Measurements from ENCODE around the gene KRTAP12-2. TPM values are rescaled to one million over a fixed set of nuclear protein-coding genes. Genes with fewer than 3 reads are reported as not detected.
A peak's percentile ranks its signal among the peaks of the same experiment; 100 is the strongest.

KRTAP12-2 gene, protein sequence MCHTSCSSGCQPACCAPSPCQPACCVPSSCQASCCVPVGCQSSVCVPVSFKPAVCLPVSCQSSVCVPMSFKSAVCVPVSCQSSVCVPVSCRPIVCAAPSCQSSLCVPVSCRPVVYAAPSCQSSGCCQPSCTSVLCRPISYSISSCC
- not detected for polyA plus RNA-seq
- long read RNA-seq, donor 1: 0 reads
- long read RNA-seq, donor 2: 0 reads
- long read RNA-seq, donor 3: 0 reads
- long read RNA-seq, donor 4: 0 reads
- long read RNA-seq, donor 5: 0 reads
- long read RNA-seq, donor 6: 0 reads
- long read RNA-seq, donor 7: 0 reads
- long read RNA-seq, donor 8: 0 reads
- long read RNA-seq, donor 9: 0 reads
- long read RNA-seq, donor 10: 0 reads
- long read RNA-seq, donor 11: 0 reads

- Histone ChIP-seq H3K36me3 (ENCODE audit: control insufficient read depth, insufficient read depth, low read length) (no peaks in the 10 kb centered on the region), H3K9me3 (ENCODE audit: control insufficient read depth, low read depth, low read length) (peaks cover 9% of the 10 kb centered on the region), H3K4me3 (ENCODE audit: low read length) (no peak within 1 kb of the TSS), H3K27ac (ENCODE audit: low read length) (no peak within 1 kb of the TSS), H3K27me3 (ENCODE audit: control insufficient read depth, insufficient read depth, low read length) (no peaks in the 10 kb centered on the region), H3K4me1 (ENCODE audit: control insufficient read depth, insufficient read depth, low read length) (no peaks in the 10 kb centered on the region)
- WGBS (ENCODE audit: insufficient coverage, low lambda C conversion rate): 83% methylated on average over 1 of the region's 19 CpGs
- DNase-seq: no peak
Observed at GRCh38 chr21:44666401-44667320, at the start of gene KRTAP12-2. KRTAP12-2 (minus strand) TSS chr21:44666927; CDS start chr21:44666886, 41 bp downstream.

- DNase-seq: no peak
Observed at GRCh38 chr21:44714905-44715304, 48.2 kb upstream of the KRTAP12-2 start.

DNA sequence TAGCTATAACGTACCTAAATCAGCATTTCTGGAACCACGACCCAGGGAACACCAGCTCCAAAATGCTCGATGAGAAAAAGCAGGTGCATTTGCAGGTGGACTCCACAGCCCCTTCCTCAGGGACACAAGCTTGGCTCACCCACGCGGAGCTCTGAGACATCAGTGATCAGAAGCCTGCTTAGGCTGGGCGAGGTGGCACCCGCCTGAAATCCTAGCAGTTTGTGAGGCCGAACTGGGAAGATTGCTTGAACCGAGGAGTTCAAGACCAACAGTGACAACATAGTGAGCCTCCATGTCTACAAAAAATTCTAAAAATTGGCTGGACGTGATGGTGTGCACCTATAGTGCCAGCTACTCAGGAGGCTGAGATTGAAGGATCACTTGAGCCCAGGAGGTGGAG lies 47.1 kb upstream of the KRTAP12-2 start:
- Histone ChIP-seq H3K27ac (ENCODE audit: low read length) (no peak overlapping the region), H3K36me3 (ENCODE audit: control insufficient read depth, insufficient read depth, low read length) (no peaks in the 10 kb centered on the region), H3K4me3 (ENCODE audit: low read length) (no peak overlapping the region), H3K4me1 (ENCODE audit: control insufficient read depth, insufficient read depth, low read length) (peaks cover 10% of the 10 kb centered on the region), H3K9me3 (ENCODE audit: control insufficient read depth, low read depth, low read length) (peaks cover 5% of the 10 kb centered on the region), H3K27me3 (ENCODE audit: control insufficient read depth, insufficient read depth, low read length) (peaks cover 78% of the 10 kb centered on the region)
- WGBS (ENCODE audit: insufficient coverage, low lambda C conversion rate): no CpG with 5 or more reads among the region's 10 CpGs
- DNase-seq: no peak

More at GRCh38 chr21:44714905-44715304, 48.2 kb upstream of the KRTAP12-2 start:
- Histone ChIP-seq H3K27me3 (ENCODE audit: control insufficient read depth, insufficient read depth, low read length) (peaks cover 70% of the 10 kb centered on the region), H3K4me1 (ENCODE audit: control insufficient read depth, insufficient read depth, low read length) (peaks cover 10% of the 10 kb centered on the region), H3K36me3 (ENCODE audit: control insufficient read depth, insufficient read depth, low read length) (no peaks in the 10 kb centered on the region), H3K27ac (ENCODE audit: low read length) (no peak overlapping the region), H3K9me3 (ENCODE audit: control insufficient read depth, low read depth, low read length) (no peaks in the 10 kb centered on the region), H3K4me3 (ENCODE audit: low read length) (no peak overlapping the region)
- WGBS (ENCODE audit: insufficient coverage, low lambda C conversion rate): no CpG with 5 or more reads among the region's 8 CpGs

DNA sequence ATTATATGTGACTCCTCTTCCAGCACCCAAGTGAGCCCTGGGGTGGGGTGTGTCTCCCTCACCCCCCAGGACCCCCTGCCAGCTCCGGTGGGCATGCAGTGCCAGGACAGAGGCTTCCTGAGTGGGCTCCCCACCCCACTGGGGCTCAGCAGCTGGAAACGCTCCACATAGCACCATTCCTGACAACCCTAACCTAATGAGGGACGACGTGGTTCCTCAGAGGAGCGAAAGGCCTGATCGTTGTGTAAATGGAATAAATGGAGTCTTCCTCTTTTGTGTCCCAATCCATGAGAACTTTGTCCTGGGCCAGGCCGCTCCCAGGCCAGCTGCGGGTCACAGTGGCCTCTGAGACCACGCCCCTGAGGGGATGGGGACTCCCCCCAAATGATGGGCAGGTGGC lies 46.4 kb upstream of the KRTAP12-2 start:
- Histone ChIP-seq H3K27me3 (ENCODE audit: control insufficient read depth, insufficient read depth, low read length) (peaks cover 78% of the 10 kb centered on the region), H3K4me3 (ENCODE audit: low read length) (no peak overlapping the region), H3K36me3 (ENCODE audit: control insufficient read depth, insufficient read depth, low read length) (no peaks in the 10 kb centered on the region), H3K9me3 (ENCODE audit: control insufficient read depth, low read depth, low read length) (peaks cover 5% of the 10 kb centered on the region), H3K27ac (ENCODE audit: low read length) (no peak overlapping the region), H3K4me1 (ENCODE audit: control insufficient read depth, insufficient read depth, low read length) (peaks cover 10% of the 10 kb centered on the region)
- no peak for DNase-seq
- WGBS (ENCODE audit: insufficient coverage, low lambda C conversion rate): no CpG with 5 or more reads among the region's 9 CpGs

GRCh38 chr21:44712203-44713028 lies 45.7 kb upstream of the KRTAP12-2 start:
- no peak overlapping the region for H3K4me3 ChIP-seq (ENCODE audit: low read length)
- H3K4me1 ChIP-seq (ENCODE audit: control insufficient read depth, insufficient read depth, low read length): peaks cover 10% of the 10 kb centered on the region
- H3K36me3 ChIP-seq (ENCODE audit: control insufficient read depth, insufficient read depth, low read length): no peaks in the 10 kb centered on the region
- H3K9me3 ChIP-seq (ENCODE audit: control insufficient read depth, low read depth, low read length): peaks cover 5% of the 10 kb centered on the region
- peaks cover 83% of the 10 kb centered on the region for H3K27me3 ChIP-seq (ENCODE audit: control insufficient read depth, insufficient read depth, low read length)
- DNase-seq: no peak
- WGBS (ENCODE audit: insufficient coverage, low lambda C conversion rate): no CpG with 5 or more reads among the region's 22 CpGs
- H3K27ac ChIP-seq (ENCODE audit: low read length): no peak overlapping the region

DNA sequence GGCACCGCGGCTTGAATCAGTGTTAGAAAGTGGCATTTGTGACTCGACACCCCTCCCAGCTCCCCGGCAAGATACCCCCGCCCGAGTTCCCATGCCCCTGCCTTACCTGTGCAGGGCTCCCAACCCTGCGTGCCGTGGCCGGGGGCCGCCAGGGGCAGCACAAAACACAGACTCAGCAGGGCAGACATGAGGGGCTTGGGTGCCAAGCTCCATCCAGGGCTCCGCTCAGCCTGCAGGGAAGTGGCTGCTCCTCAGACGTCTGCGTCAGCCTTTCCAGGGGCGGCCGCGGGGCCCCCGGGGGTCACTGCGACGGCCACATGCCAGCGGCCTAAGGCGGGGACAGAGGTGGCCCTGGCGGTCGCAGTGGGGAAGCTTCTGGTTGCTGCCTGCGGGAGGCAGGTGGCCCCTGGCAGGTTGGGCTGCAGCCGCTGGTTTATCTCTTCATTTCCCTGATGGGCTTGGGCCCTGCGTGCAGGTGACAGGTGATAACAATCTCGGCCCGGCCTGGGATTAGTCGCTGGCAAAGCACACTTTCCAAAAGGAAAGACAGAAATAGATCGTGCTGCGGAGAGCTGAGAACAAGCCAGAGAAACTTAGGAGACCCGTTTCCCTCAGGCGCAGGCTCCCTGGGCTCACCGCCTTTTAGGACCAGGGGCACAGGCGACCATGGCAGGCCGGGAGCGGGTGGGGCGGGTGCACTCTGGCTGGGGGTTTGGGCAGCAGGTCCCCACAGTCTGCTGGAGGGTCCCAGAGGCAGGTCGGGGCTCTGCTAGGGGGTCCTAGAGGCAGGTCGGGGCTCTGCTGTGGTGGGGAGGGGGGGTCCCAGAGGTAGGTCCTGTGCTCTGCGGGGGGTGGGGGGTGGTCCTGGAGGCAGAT lies 44.8 kb upstream of the KRTAP12-2 start, which contains the start of gene TSPEAR:
TSPEAR (minus strand) TSS at position 246 of the 876 bp plus-strand sequence; CDS start at position 188, 58 bp downstream.
- Histone ChIP-seq H3K9me3 (ENCODE audit: control insufficient read depth, low read depth, low read length) (peaks cover 5% of the 10 kb centered on the region), H3K27ac (ENCODE audit: low read length) (no peak within 1 kb of the TSS), H3K36me3 (ENCODE audit: control insufficient read depth, insufficient read depth, low read length) (no peaks in the 10 kb centered on the region), H3K4me3 (ENCODE audit: low read length) (no peak within 1 kb of the TSS), H3K27me3 (ENCODE audit: control insufficient read depth, insufficient read depth, low read length) (peaks cover 91% of the 10 kb centered on the region), H3K4me1 (ENCODE audit: control insufficient read depth, insufficient read depth, low read length) (peaks cover 10% of the 10 kb centered on the region)
- DNase-seq: peak in 1 of 2 donors; percentile 6
- WGBS (ENCODE audit: insufficient coverage, low lambda C conversion rate): no CpG with 5 or more reads among the region's 41 CpGs

DNA sequence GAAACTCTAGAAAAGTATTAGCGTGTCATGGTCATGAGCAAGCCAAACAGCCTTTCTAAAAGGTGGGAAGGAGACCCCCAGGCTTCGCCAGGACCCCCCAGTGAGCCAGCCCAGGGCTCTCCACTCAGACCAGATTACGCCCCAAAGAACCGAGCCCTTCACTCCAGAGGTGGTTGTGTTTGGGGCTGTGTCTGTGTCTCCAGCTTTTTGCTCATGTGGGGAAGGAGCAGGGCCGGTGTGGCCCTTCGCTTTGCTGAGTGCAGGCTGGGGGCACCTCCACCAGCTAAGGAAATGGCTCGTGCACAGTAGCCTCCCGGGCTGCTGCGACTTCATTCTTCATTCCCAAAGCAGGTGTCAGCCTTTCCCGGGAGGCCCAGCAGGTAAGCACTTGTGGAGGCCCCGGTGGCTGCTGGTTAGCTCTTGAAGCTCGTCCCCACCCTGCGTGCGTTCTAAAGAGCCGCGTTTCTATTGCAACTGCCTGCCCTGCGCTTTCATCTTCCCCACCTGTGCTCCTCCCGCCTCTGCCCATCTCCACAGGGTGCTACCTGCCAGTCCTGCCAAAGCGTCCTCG lies 44.1 kb upstream of the KRTAP12-2 start:
- Histone ChIP-seq H3K27me3 (ENCODE audit: control insufficient read depth, insufficient read depth, low read length) (peaks cover 95% of the 10 kb centered on the region), H3K36me3 (ENCODE audit: control insufficient read depth, insufficient read depth, low read length) (no peaks in the 10 kb centered on the region), H3K9me3 (ENCODE audit: control insufficient read depth, low read depth, low read length) (peaks cover 11% of the 10 kb centered on the region), H3K4me3 (ENCODE audit: low read length) (no peak overlapping the region), H3K27ac (ENCODE audit: low read length) (no peak overlapping the region), H3K4me1 (ENCODE audit: control insufficient read depth, insufficient read depth, low read length) (peaks cover 10% of the 10 kb centered on the region)
- no CpG with 5 or more reads among the region's 20 CpGs for WGBS (ENCODE audit: insufficient coverage, low lambda C conversion rate)
- peak in 1 of 2 donors; percentile 31 for DNase-seq

- no peak overlapping the region for H3K4me3 ChIP-seq (ENCODE audit: low read length)
- H3K27me3 ChIP-seq (ENCODE audit: control insufficient read depth, insufficient read depth, low read length): peaks cover 93% of the 10 kb centered on the region
- DNase-seq: no peak
- H3K9me3 ChIP-seq (ENCODE audit: control insufficient read depth, low read depth, low read length): peaks cover 11% of the 10 kb centered on the region
- no CpG with 5 or more reads among the region's 17 CpGs for WGBS (ENCODE audit: insufficient coverage, low lambda C conversion rate)
- peaks cover 10% of the 10 kb centered on the region for H3K4me1 ChIP-seq (ENCODE audit: control insufficient read depth, insufficient read depth, low read length)
- no peak overlapping the region for H3K27ac ChIP-seq (ENCODE audit: low read length)
- H3K36me3 ChIP-seq (ENCODE audit: control insufficient read depth, insufficient read depth, low read length): no peaks in the 10 kb centered on the region
Observed at GRCh38 chr21:44710294-44710665, 43.6 kb upstream of the KRTAP12-2 start.

All from large intestine (tissue), 12 donors.